ENCODE data around the gene MSH6.

Gene MSH6

GRCh38 chr2:47819834-47820233 lies 36.9 kb downstream of the MSH6 start:
- H3K9ac ChIP-seq (ENCODE audit: low read length in 5 of 5) = no peak overlapping the region
- H3K36me3 ChIP-seq (ENCODE audit: control insufficient read depth in 5 of 5, insufficient read depth in 5 of 5, low read length in 5 of 5) = peaks cover 53 to 82% (median 79%) of the 10 kb centered on the region in 5 donors
- no peak overlapping the region for H3K4me3 ChIP-seq (ENCODE audit: low read depth in 1 of 5, low read length in 5 of 5)
- H3K27ac ChIP-seq (ENCODE audit: low read depth, low read length) = no peak overlapping the region
- no peaks in the 10 kb centered on the region for H3K27me3 ChIP-seq (ENCODE audit: control insufficient read depth in 5 of 5, insufficient read depth in 4 of 5, low read length in 5 of 5)
- no peaks in the 10 kb centered on the region for H3K9me3 ChIP-seq (ENCODE audit: control insufficient read depth in 5 of 5, low read length in 5 of 5)
- no peaks in the 10 kb centered on the region for H3K4me1 ChIP-seq (ENCODE audit: control insufficient read depth in 5 of 5, insufficient read depth in 5 of 5, low read length in 5 of 5)

GRCh38 chr2:47822518-47822917 lies 39.6 kb downstream of the MSH6 start:
- Histone ChIP-seq H3K27ac (ENCODE audit: low read depth, low read length) (no peak overlapping the region), H3K27me3 (ENCODE audit: control insufficient read depth in 5 of 5, insufficient read depth in 4 of 5, low read length in 5 of 5) (no peaks in the 10 kb centered on the region), H3K4me3 (ENCODE audit: low read depth in 1 of 5, low read length in 5 of 5) (no peak overlapping the region), H3K9ac (ENCODE audit: low read length in 5 of 5) (no peak overlapping the region), H3K4me1 (ENCODE audit: control insufficient read depth in 5 of 5, insufficient read depth in 5 of 5, low read length in 5 of 5) (no peaks in the 10 kb centered on the region), H3K9me3 (ENCODE audit: control insufficient read depth in 5 of 5, low read length in 5 of 5) (no peaks in the 10 kb centered on the region), H3K36me3 (ENCODE audit: control insufficient read depth in 5 of 5, insufficient read depth in 5 of 5, low read length in 5 of 5) (peaks cover 38 to 66% (median 61%) of the 10 kb centered on the region in 5 donors)

- Histone ChIP-seq H3K27me3 (ENCODE audit: control insufficient read depth in 5 of 5, insufficient read depth in 4 of 5, low read length in 5 of 5) (no peaks in the 10 kb centered on the region), H3K9ac (ENCODE audit: low read length in 5 of 5) (no peak overlapping the region), H3K36me3 (ENCODE audit: control insufficient read depth in 5 of 5, insufficient read depth in 5 of 5, low read length in 5 of 5) (peaks cover 48 to 86% (median 59%) of the 10 kb centered on the region in 5 donors), H3K9me3 (ENCODE audit: control insufficient read depth in 5 of 5, low read length in 5 of 5) (no peaks in the 10 kb centered on the region), H3K4me3 (ENCODE audit: low read depth in 1 of 5, low read length in 5 of 5) (no peak overlapping the region), H3K4me1 (ENCODE audit: control insufficient read depth in 5 of 5, insufficient read depth in 5 of 5, low read length in 5 of 5) (no peaks in the 10 kb centered on the region), H3K27ac (ENCODE audit: low read depth, low read length) (no peak overlapping the region)
These were observed 50.6 kb downstream of the MSH6 start for GRCh38 chr2:47833516-47833968.

- Histone ChIP-seq H3K27ac (ENCODE audit: low read depth, low read length) (peak overlapping the region; percentile 21), H3K9me3 (ENCODE audit: control insufficient read depth in 5 of 5, low read length in 5 of 5) (no peaks in the 10 kb centered on the region), H3K9ac (ENCODE audit: low read length in 5 of 5) (no peak overlapping the region), H3K4me1 (ENCODE audit: control insufficient read depth in 5 of 5, insufficient read depth in 5 of 5, low read length in 5 of 5) (peaks cover 0 to 3% (median 0%) of the 10 kb centered on the region in 5 donors), H3K4me3 (ENCODE audit: low read depth in 1 of 5, low read length in 5 of 5) (no peak overlapping the region), H3K27me3 (ENCODE audit: control insufficient read depth in 5 of 5, insufficient read depth in 4 of 5, low read length in 5 of 5) (no peaks in the 10 kb centered on the region), H3K36me3 (ENCODE audit: control insufficient read depth in 5 of 5, insufficient read depth in 5 of 5, low read length in 5 of 5) (peaks cover 27 to 59% (median 35%) of the 10 kb centered on the region in 5 donors)
These were observed 55.3 kb downstream of the MSH6 start for GRCh38 chr2:47838249-47838648.

GRCh38 chr2:47838686-47839085 lies 55.7 kb downstream of the MSH6 start:
- H3K36me3 ChIP-seq (ENCODE audit: control insufficient read depth in 5 of 5, insufficient read depth in 5 of 5, low read length in 5 of 5) = peaks cover 25 to 57% (median 34%) of the 10 kb centered on the region in 5 donors

GRCh38 chr2:47842846-47843245 lies 59.9 kb downstream of the MSH6 start:
- Histone ChIP-seq H3K9me3 (ENCODE audit: control insufficient read depth in 5 of 5, low read length in 5 of 5) (no peaks in the 10 kb centered on the region), H3K9ac (ENCODE audit: low read length in 5 of 5) (no peak overlapping the region), H3K4me1 (ENCODE audit: control insufficient read depth in 5 of 5, insufficient read depth in 5 of 5, low read length in 5 of 5) (peaks cover 0 to 27% (median 0%) of the 10 kb centered on the region in 5 donors)

More at GRCh38 chr2:47838686-47839085, 55.7 kb downstream of the MSH6 start:
- peaks cover 0 to 5% (median 0%) of the 10 kb centered on the region in 5 donors for H3K4me1 ChIP-seq (ENCODE audit: control insufficient read depth in 5 of 5, insufficient read depth in 5 of 5, low read length in 5 of 5)
- H3K9me3 ChIP-seq (ENCODE audit: control insufficient read depth in 5 of 5, low read length in 5 of 5) = no peaks in the 10 kb centered on the region
- H3K9ac ChIP-seq (ENCODE audit: low read length in 5 of 5) = no peak overlapping the region
- peak overlapping the region; percentile 21 for H3K27ac ChIP-seq (ENCODE audit: low read depth, low read length)
- H3K4me3 ChIP-seq (ENCODE audit: low read depth in 1 of 5, low read length in 5 of 5) = no peak overlapping the region
- H3K27me3 ChIP-seq (ENCODE audit: control insufficient read depth in 5 of 5, insufficient read depth in 4 of 5, low read length in 5 of 5) = no peaks in the 10 kb centered on the region

GRCh38 chr2:47843407-47843806 lies 60.5 kb downstream of the MSH6 start:
- no peak overlapping the region for H3K9ac ChIP-seq (ENCODE audit: low read length in 5 of 5)
- no peaks in the 10 kb centered on the region for H3K27me3 ChIP-seq (ENCODE audit: control insufficient read depth in 5 of 5, insufficient read depth in 4 of 5, low read length in 5 of 5)
- peak overlapping the region; percentile 34 for H3K27ac ChIP-seq (ENCODE audit: low read depth, low read length)
- H3K9me3 ChIP-seq (ENCODE audit: control insufficient read depth in 5 of 5, low read length in 5 of 5) = no peaks in the 10 kb centered on the region
- H3K4me1 ChIP-seq (ENCODE audit: control insufficient read depth in 5 of 5, insufficient read depth in 5 of 5, low read length in 5 of 5) = peaks cover 0 to 27% (median 0%) of the 10 kb centered on the region in 5 donors
- H3K36me3 ChIP-seq (ENCODE audit: control insufficient read depth in 5 of 5, insufficient read depth in 5 of 5, low read length in 5 of 5) = peaks cover 2 to 14% (median 5%) of the 10 kb centered on the region in 5 donors
- no peak overlapping the region for H3K4me3 ChIP-seq (ENCODE audit: low read depth in 1 of 5, low read length in 5 of 5)

More at GRCh38 chr2:47842846-47843245, 59.9 kb downstream of the MSH6 start:
- H3K27me3 ChIP-seq (ENCODE audit: control insufficient read depth in 5 of 5, insufficient read depth in 4 of 5, low read length in 5 of 5) = no peaks in the 10 kb centered on the region
- peaks cover 6 to 18% (median 11%) of the 10 kb centered on the region in 5 donors for H3K36me3 ChIP-seq (ENCODE audit: control insufficient read depth in 5 of 5, insufficient read depth in 5 of 5, low read length in 5 of 5)
- no peak overlapping the region for H3K27ac ChIP-seq (ENCODE audit: low read depth, low read length)
- H3K4me3 ChIP-seq (ENCODE audit: low read depth in 1 of 5, low read length in 5 of 5) = no peak overlapping the region

GRCh38 chr2:47844162-47844561 lies 61.2 kb downstream of the MSH6 start:
- peak overlapping the region; percentile 34 for H3K27ac ChIP-seq (ENCODE audit: low read depth, low read length)
- H3K36me3 ChIP-seq (ENCODE audit: control insufficient read depth in 5 of 5, insufficient read depth in 5 of 5, low read length in 5 of 5) = peaks cover 0 to 6% (median 0%) of the 10 kb centered on the region in 5 donors
- no peak overlapping the region for H3K9ac ChIP-seq (ENCODE audit: low read length in 5 of 5)
- H3K27me3 ChIP-seq (ENCODE audit: control insufficient read depth in 5 of 5, insufficient read depth in 4 of 5, low read length in 5 of 5) = no peaks in the 10 kb centered on the region
- peaks cover 0 to 26% (median 1%) of the 10 kb centered on the region in 5 donors for H3K4me1 ChIP-seq (ENCODE audit: control insufficient read depth in 5 of 5, insufficient read depth in 5 of 5, low read length in 5 of 5)
- H3K4me3 ChIP-seq (ENCODE audit: low read depth in 1 of 5, low read length in 5 of 5) = no peak overlapping the region
- no peaks in the 10 kb centered on the region for H3K9me3 ChIP-seq (ENCODE audit: control insufficient read depth in 5 of 5, low read length in 5 of 5)

- H3K4me1 ChIP-seq (ENCODE audit: control insufficient read depth in 5 of 5, insufficient read depth in 5 of 5, low read length in 5 of 5) = peaks cover 0 to 27% (median 2%) of the 10 kb centered on the region in 5 donors
- H3K9me3 ChIP-seq (ENCODE audit: control insufficient read depth in 5 of 5, low read length in 5 of 5) = no peaks in the 10 kb centered on the region
- H3K27ac ChIP-seq (ENCODE audit: low read depth, low read length) = no peak overlapping the region
These were observed 66.4 kb downstream of the MSH6 start for GRCh38 chr2:47849368-47849767.

GRCh38 chr2:47850198-47850597 lies 67.3 kb downstream of the MSH6 start:
- no peak overlapping the region for H3K9ac ChIP-seq (ENCODE audit: low read length in 5 of 5)
- no peaks in the 10 kb centered on the region for H3K27me3 ChIP-seq (ENCODE audit: control insufficient read depth in 5 of 5, insufficient read depth in 4 of 5, low read length in 5 of 5)
- H3K36me3 ChIP-seq (ENCODE audit: control insufficient read depth in 5 of 5, insufficient read depth in 5 of 5, low read length in 5 of 5) = peaks cover 0 to 3% (median 0%) of the 10 kb centered on the region in 5 donors
- no peak overlapping the region for H3K27ac ChIP-seq (ENCODE audit: low read depth, low read length)
- no peak overlapping the region for H3K4me3 ChIP-seq (ENCODE audit: low read depth in 1 of 5, low read length in 5 of 5)
- peaks cover 0 to 22% (median 2%) of the 10 kb centered on the region in 5 donors for H3K4me1 ChIP-seq (ENCODE audit: control insufficient read depth in 5 of 5, insufficient read depth in 5 of 5, low read length in 5 of 5)
- no peaks in the 10 kb centered on the region for H3K9me3 ChIP-seq (ENCODE audit: control insufficient read depth in 5 of 5, low read length in 5 of 5)

More at GRCh38 chr2:47849368-47849767, 66.4 kb downstream of the MSH6 start:
- Histone ChIP-seq H3K27me3 (ENCODE audit: control insufficient read depth in 5 of 5, insufficient read depth in 4 of 5, low read length in 5 of 5) (no peaks in the 10 kb centered on the region), H3K36me3 (ENCODE audit: control insufficient read depth in 5 of 5, insufficient read depth in 5 of 5, low read length in 5 of 5) (peaks cover 0 to 3% (median 0%) of the 10 kb centered on the region in 5 donors), H3K4me3 (ENCODE audit: low read depth in 1 of 5, low read length in 5 of 5) (no peak overlapping the region), H3K9ac (ENCODE audit: low read length in 5 of 5) (no peak overlapping the region)
